NCI-H524 (cell line): Measurements from ENCODE around the gene SDK2.

Experiments
- DNase-seq, 2 experiments: peaks; one replicate each; lab custom pipeline; 2025; lab: John Stamatoyannopoulos, UW

SDK2 gene

DNA sequence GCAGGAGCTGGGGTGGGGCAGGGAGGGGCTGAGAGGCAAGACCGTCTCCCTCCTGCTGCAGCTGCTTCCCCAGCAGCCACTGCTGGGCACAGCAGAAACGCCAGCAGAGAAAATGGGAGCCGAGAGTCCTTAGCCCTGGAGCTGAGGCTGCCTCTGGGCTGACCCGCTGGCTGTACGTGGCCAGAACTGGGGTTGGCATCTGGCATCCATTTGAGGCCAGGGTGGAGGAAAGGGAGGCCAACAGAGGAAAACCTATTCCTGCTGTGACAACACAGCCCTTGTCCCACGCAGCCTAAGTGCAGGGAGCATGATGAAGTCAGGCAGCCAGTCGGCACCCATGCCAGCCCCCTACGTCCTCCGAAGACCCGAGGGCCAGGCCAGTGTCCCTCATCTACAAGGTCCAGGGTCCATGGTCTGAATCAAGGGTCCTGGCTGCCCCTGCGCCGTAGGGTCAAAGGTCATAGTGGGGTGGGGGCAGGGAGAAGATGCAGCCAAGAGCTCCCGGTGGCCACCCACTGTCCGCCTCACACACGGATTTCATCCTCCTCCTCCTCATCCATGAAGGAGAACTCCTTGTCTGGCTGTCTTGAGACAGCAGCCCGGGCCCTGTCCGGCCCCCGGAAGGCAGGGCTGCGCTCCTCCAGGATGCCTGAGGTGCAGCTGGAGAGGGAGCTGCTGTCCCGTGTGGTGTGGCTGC, 359.2 kb downstream of the SDK2 start:
- DNase-seq: no peak
